Peyer's patch (tissue), 4 donors: ENCODE results near the gene CHD9. TPM values are rescaled to one million over a fixed set of nuclear protein-coding genes. Genes with fewer than 3 reads are reported as not detected.
"Not testable (repeated sequence)": the region's sequence is repeated elsewhere in the genome, so short reads cannot be mapped to it uniquely, and the experiment has no call there.

Experiments
- DNase-seq, 3 donors: peaks; one replicate each; pipeline ENCODE4 v3.0.0-alpha.2; 2017 to 2019
- H3K27ac ChIP-seq, 4 donors: fragments of 200-600 bp; sonication (generic); one replicate each; pipeline ENCODE4 v1.5.1; 2016 to 2019
- H3K27me3 ChIP-seq, 2 donors: fragments of 200-600 bp; sonication (generic); one replicate each; pipeline ENCODE4 v1.5.1; 2019
- H3K36me3 ChIP-seq, 3 donors: fragments of 200-600 bp; sonication (generic); one replicate each; pipeline ENCODE4 v1.5.1; 2016 to 2019
- H3K4me1 ChIP-seq, 4 donors: fragments of 200-600 bp; sonication (generic); one replicate each; pipeline ENCODE4 v1.5.1; 2016 to 2019
- H3K4me3 ChIP-seq, 4 donors: fragments of 200-600 bp; sonication (generic); 1 replicate in 3 of 4; 2 replicates in 1 of 4; pipeline ENCODE4 v1.5.1; 2016 to 2019; ENCODE audit warnings: mild to moderate bottlenecking in 1 of 4
- H3K9me3 ChIP-seq, 4 donors: fragments of 200-600 bp; sonication (generic); one replicate each; pipeline ENCODE4 v1.5.1; 2016 to 2019; ENCODE audit warnings: mild to moderate bottlenecking in 1 of 4
- CTCF ChIP-seq, 6 experiments: fragments of 450-650 bp in 4 of 6; fragments of 200-600 bp in 2 of 6; sonication (generic) in 1 of 6; IDR thresholded peaks; one replicate each; pipeline ENCODE4 v1.5.1; 2017 to 2019; ENCODE audit warnings: antibody characterized with exemption in 6 of 6, mild to moderate bottlenecking in 3 of 6, moderate library complexity in 1 of 6
- POLR2A ChIP-seq, 2 donors: fragments of 450-650 bp; IDR thresholded peaks; one replicate each; pipeline ENCODE4 v1.5.1; 2017; ENCODE audit warnings: antibody characterized with exemption in 2 of 2, mild to moderate bottlenecking in 2 of 2, moderate library complexity in 2 of 2
- total RNA-seq, 4 donors: library from RNA; depleted of rRNA; stranded (reverse); fragments of >200 nt; gene quantifications; one replicate each; pipeline ENCODE4 v1.1.0, GENCODE V29; 2016

CHD9 gene
- total RNA-seq, 4 donors from 2014 or later = 48.4 to 187 (median 79.3) TPM

- TF ChIP-seq CTCF (IDR thresholded peaks at IDR 0.05) (no peak), POLR2A (IDR thresholded peaks at IDR 0.05) (no peak)
- H3K36me3 ChIP-seq = no peaks in the 10 kb centered on the region
- no peak for DNase-seq
- H3K4me1 ChIP-seq = no peaks in the 10 kb centered on the region
- H3K27ac ChIP-seq = no peak overlapping the region
- H3K4me3 ChIP-seq = no peak overlapping the region
- no peaks in the 10 kb centered on the region for H3K27me3 ChIP-seq
- H3K9me3 ChIP-seq = no peaks in the 10 kb centered on the region
These were observed 18.7 kb upstream of the CHD9 start for GRCh38 chr16:53036066-53036465.

- H3K9me3 ChIP-seq, H3K36me3 ChIP-seq, DNase-seq, H3K27me3 ChIP-seq, H3K4me1 ChIP-seq, H3K27ac ChIP-seq, H3K4me3 ChIP-seq: not testable (repeated sequence)
These were observed 18.1 kb upstream of the CHD9 start for GRCh38 chr16:53036711-53037110.

GRCh38 chr16:53040788-53041187 lies 14.0 kb upstream of the CHD9 start:
- Histone ChIP-seq H3K27me3 (no peaks in the 10 kb centered on the region), H3K27ac (no peak overlapping the region), H3K9me3 (no peaks in the 10 kb centered on the region), H3K4me1 (peaks cover 0 to 29% (median 0%) of the 10 kb centered on the region in 4 donors), H3K4me3 (no peak overlapping the region), H3K36me3 (no peaks in the 10 kb centered on the region)
- no peak for DNase-seq
- TF ChIP-seq POLR2A (IDR thresholded peaks at IDR 0.05) (no peak), CTCF (IDR thresholded peaks at IDR 0.05) (no peak)

GRCh38 chr16:53041320-53042051 lies 13.3 kb upstream of the CHD9 start:
- DNase-seq = no peak
- H3K27ac ChIP-seq = no peak overlapping the region

GRCh38 chr16:53042235-53042701 lies 12.5 kb upstream of the CHD9 start:
- H3K4me3 ChIP-seq = no peak overlapping the region
- H3K9me3 ChIP-seq = no peaks in the 10 kb centered on the region
- H3K4me1 ChIP-seq = peaks cover 0 to 29% (median 0%) of the 10 kb centered on the region in 4 donors
- DNase-seq = no peak
- no peak overlapping the region for H3K27ac ChIP-seq
- TF ChIP-seq CTCF (IDR thresholded peaks at IDR 0.05) = no peak
- TF ChIP-seq POLR2A (IDR thresholded peaks at IDR 0.05) = no peak
- no peaks in the 10 kb centered on the region for H3K27me3 ChIP-seq
- H3K36me3 ChIP-seq = no peaks in the 10 kb centered on the region

More at GRCh38 chr16:53041320-53042051, 13.3 kb upstream of the CHD9 start:
- Histone ChIP-seq H3K4me1 (peaks cover 0 to 29% (median 0%) of the 10 kb centered on the region in 4 donors), H3K4me3 (no peak overlapping the region), H3K27me3 (no peaks in the 10 kb centered on the region), H3K9me3 (no peaks in the 10 kb centered on the region), H3K36me3 (no peaks in the 10 kb centered on the region)
- no peak for TF ChIP-seq POLR2A (IDR thresholded peaks at IDR 0.05)
- no peak for TF ChIP-seq CTCF (IDR thresholded peaks at IDR 0.05)

- Histone ChIP-seq H3K4me1 (peaks cover 0 to 33% (median 0%) of the 10 kb centered on the region in 4 donors), H3K36me3 (no peaks in the 10 kb centered on the region), H3K4me3 (no peak overlapping the region), H3K9me3 (no peaks in the 10 kb centered on the region), H3K27me3 (no peaks in the 10 kb centered on the region), H3K27ac (no peak overlapping the region)
- no peak for DNase-seq
- no peak for TF ChIP-seq POLR2A (IDR thresholded peaks at IDR 0.05)
- no peak for TF ChIP-seq CTCF (IDR thresholded peaks at IDR 0.05)
These were observed 11.4 kb upstream of the CHD9 start for GRCh38 chr16:53043428-53043831.
